CD14-positive monocyte (primary cell): ENCODE measurements around the gene LDLRAD4. TPM values are rescaled to one million over a fixed set of nuclear protein-coding genes. Genes with fewer than 3 reads are reported as not detected.

Experiments
- DNase-seq, 3 donors: peaks; one replicate each; pipeline ENCODE4 v3.0.0-alpha.2; 2011 to 2022
- H2AFZ ChIP-seq: 2 replicates; pipeline ENCODE4 v1.6.0; 2012; ENCODE audit warnings: mild to moderate bottlenecking, low read depth, low read length, inconsistent platforms; ENCODE audit not compliant: insufficient read depth, poor library complexity, severe bottlenecking
- H3K27ac ChIP-seq, 2 donors: 1 replicate in 1 of 2; 2 replicates in 1 of 2; pipeline ENCODE4 v1.5.1; 2012 to 2013; ENCODE audit warnings: low read length in 2 of 2, control low read depth in 1 of 2, inconsistent platforms in 1 of 2, low read depth in 1 of 2, mild to moderate bottlenecking in 1 of 2
- H3K27me3 ChIP-seq, 2 donors: one replicate each; pipeline versions ENCODE4 v1.6.0 to v1.6.1; 2011 to 2013; ENCODE audit warnings: low read length in 2 of 2; ENCODE audit not compliant: control insufficient read depth in 2 of 2, insufficient read depth in 2 of 2
- H3K36me3 ChIP-seq, 2 donors: replicated peaks in 1 of 2; 1 replicate in 1 of 2; 2 replicates in 1 of 2; pipeline versions ENCODE4 v1.5.1 to v1.6.1; 2012 to 2013; ENCODE audit warnings: low read length in 2 of 2, control low read depth in 1 of 2, inconsistent platforms in 1 of 2, mild to moderate bottlenecking in 1 of 2; ENCODE audit not compliant: insufficient read depth in 2 of 2, control insufficient read depth in 1 of 2
- H3K4me1 ChIP-seq, 2 donors: 1 replicate in 1 of 2; 2 replicates in 1 of 2; pipeline versions ENCODE4 v1.5.1 to v1.6.1; 2012 to 2013; ENCODE audit warnings: low read length in 2 of 2, control low read depth in 1 of 2, inconsistent platforms in 1 of 2, mild to moderate bottlenecking in 1 of 2, moderate library complexity in 1 of 2; ENCODE audit not compliant: insufficient read depth in 2 of 2, control insufficient read depth in 1 of 2
- H3K4me2 ChIP-seq: replicated peaks from 2 replicates; pipeline ENCODE3; 2012; ENCODE audit warnings: low read length, moderate library complexity, mild to moderate bottlenecking; ENCODE audit not compliant: poor library complexity, severe bottlenecking; ENCODE audit errors: extremely low read depth
- H3K4me3 ChIP-seq, 3 experiments: fragments of 200-600 bp in 1 of 3; sonication (generic) in 1 of 3; replicated peaks in 1 of 3; 1 replicate in 2 of 3; 2 replicates in 1 of 3; pipeline ENCODE4 v1.5.1; 2011 to 2013; ENCODE audit warnings: low read length in 3 of 3, mild to moderate bottlenecking in 3 of 3, control low read depth in 2 of 3, low read depth in 2 of 3, inconsistent platforms in 1 of 3, moderate library complexity in 1 of 3
- H3K79me2 ChIP-seq: 2 replicates; pipeline ENCODE4 v1.6.0; 2012; ENCODE audit warnings: mild to moderate bottlenecking, control low read depth, inconsistent platforms, low read length, moderate library complexity; ENCODE audit not compliant: insufficient read depth
- H3K9ac ChIP-seq: 2 replicates; pipeline ENCODE4 v1.6.0; 2017; ENCODE audit warnings: low read length, mild to moderate bottlenecking; ENCODE audit not compliant: insufficient read depth, poor library complexity, severe bottlenecking
- H3K9me3 ChIP-seq, 2 donors: replicated peaks in 1 of 2; 1 replicate in 1 of 2; 2 replicates in 1 of 2; pipeline versions ENCODE4 v1.5.1 to v1.6.1; 2012 to 2013; ENCODE audit warnings: low read length in 2 of 2, control low read depth in 1 of 2; ENCODE audit not compliant: control insufficient read depth in 1 of 2, insufficient read depth in 1 of 2
- H4K20me1 ChIP-seq: 2 replicates; pipeline ENCODE4 v1.6.0; 2012; ENCODE audit warnings: mild to moderate bottlenecking, low read length, control low read depth, moderate library complexity; ENCODE audit not compliant: insufficient read depth
- H3K27ac Mint-ChIP-seq, 7 donors: one replicate each; pipeline ENCODE4 v1.8.0; 2020; ENCODE audit warnings: mild to moderate bottlenecking in 7 of 7, mixed read lengths in 7 of 7, moderate library complexity in 6 of 7, inconsistent platforms in 2 of 7
- H3K27me3 Mint-ChIP-seq, 3 donors: one replicate each; pipeline ENCODE4 v1.8.0; 2021 to 2022; ENCODE audit warnings: low read depth in 3 of 3, mild to moderate bottlenecking in 3 of 3, mixed read lengths in 3 of 3, moderate library complexity in 3 of 3, inconsistent platforms in 1 of 3
- H3K36me3 Mint-ChIP-seq, 2 donors: one replicate each; pipeline ENCODE4 v1.8.0; 2020; ENCODE audit warnings: mixed read lengths in 2 of 2, inconsistent platforms in 1 of 2, mild to moderate bottlenecking in 1 of 2
- H3K4me1 Mint-ChIP-seq: one replicate; pipeline ENCODE4 v1.8.0; 2020; ENCODE audit warnings: mild to moderate bottlenecking, mixed read lengths
- H3K4me3 Mint-ChIP-seq, 2 donors: one replicate each; pipeline ENCODE4 v1.8.0; 2020; ENCODE audit warnings: mild to moderate bottlenecking in 2 of 2, mixed read lengths in 2 of 2, moderate library complexity in 1 of 2
- H3K9me3 Mint-ChIP-seq, 7 donors: one replicate each; pipeline ENCODE4 v1.8.0; 2020 to 2022; ENCODE audit warnings: mixed read lengths in 7 of 7, mild to moderate bottlenecking in 6 of 7, moderate library complexity in 6 of 7, inconsistent platforms in 2 of 7
- WGBS: methylation state at CpG from one replicate; pipeline ENCODE4 v1.1.5; 2013; ENCODE audit warnings: missing lambda C conversion rate; ENCODE audit not compliant: insufficient coverage; 5-methylcytosine and 5-hydroxymethylcytosine counted together
- intact Hi-C, 2 donors: fragments of 100-400 bp; cut with micrococcal nuclease; formaldehyde crosslinking; loops; one replicate each; pipeline versions ENCODE4 v1.15.0 to v1.15.1; 2023
- polyA plus RNA-seq, 3 donors: library from polyadenylated mRNA; depleted of rRNA in 1 of 3; unstranded in 2 of 3; stranded (reverse) in 1 of 3; fragments of 300-500 nt in 2 of 3; fragments of >200 nt in 1 of 3; fragmentation: Illumina TruSeq in 2 of 3; gene quantifications; 1 replicate in 2 of 3; 2 replicates in 1 of 3; pipeline ENCODE4 v1.2.3, GENCODE V29; 2012 to 2021
- TF ChIP-seq, protein P1 (sequence below): fragments of 200-600 bp; IDR thresholded peaks from one replicate; pipeline ENCODE4 v1.8.0; 2022; ENCODE audit warnings: antibody characterized with exemption, mild to moderate bottlenecking

LDLRAD4 gene
- polyA plus RNA-seq, 3 donors = 13.5 to 15.4 (median 13.8) TPM

DNA sequence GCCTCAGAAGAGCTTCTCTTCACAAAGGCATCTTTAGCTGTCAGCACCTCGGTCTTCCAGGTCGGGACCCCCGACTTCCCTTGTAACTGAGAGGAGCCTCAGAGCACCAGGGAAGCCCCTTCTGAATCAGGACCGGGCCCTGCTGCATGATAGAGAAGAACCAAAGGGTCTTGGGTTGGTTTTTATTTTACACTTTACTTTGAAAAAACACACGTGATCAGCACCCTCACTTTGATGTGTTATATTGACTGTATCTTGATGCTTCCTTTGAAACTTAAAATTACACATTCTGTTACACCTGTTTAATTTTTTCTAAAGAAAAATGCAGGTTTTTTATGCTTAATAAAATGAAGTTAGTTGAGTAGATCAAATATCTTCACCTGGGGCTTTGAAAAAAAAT, 305.5 kb downstream of the LDLRAD4 start:
- intact Hi-C loops = no loop called here
- Mint-ChIP-seq H3K27me3 (peaks cover 0 to 2% (median 0%) of the 10 kb centered on the region in 3 donors), H3K4me1 (peaks cover 11% of the 10 kb centered on the region), H3K36me3 (peaks cover 30 to 39% of the 10 kb centered on the region in 2 donors), H3K4me3 (no peak overlapping the region), H3K9me3 (peaks cover 0 to 2% (median 0%) of the 10 kb centered on the region in 7 donors), H3K27ac (no peak overlapping the region)
- H3K4me2 ChIP-seq = no peak overlapping the region
- no CpG with 5 or more reads among the region's 5 CpGs for WGBS
- TF ChIP-seq, protein P1, sequence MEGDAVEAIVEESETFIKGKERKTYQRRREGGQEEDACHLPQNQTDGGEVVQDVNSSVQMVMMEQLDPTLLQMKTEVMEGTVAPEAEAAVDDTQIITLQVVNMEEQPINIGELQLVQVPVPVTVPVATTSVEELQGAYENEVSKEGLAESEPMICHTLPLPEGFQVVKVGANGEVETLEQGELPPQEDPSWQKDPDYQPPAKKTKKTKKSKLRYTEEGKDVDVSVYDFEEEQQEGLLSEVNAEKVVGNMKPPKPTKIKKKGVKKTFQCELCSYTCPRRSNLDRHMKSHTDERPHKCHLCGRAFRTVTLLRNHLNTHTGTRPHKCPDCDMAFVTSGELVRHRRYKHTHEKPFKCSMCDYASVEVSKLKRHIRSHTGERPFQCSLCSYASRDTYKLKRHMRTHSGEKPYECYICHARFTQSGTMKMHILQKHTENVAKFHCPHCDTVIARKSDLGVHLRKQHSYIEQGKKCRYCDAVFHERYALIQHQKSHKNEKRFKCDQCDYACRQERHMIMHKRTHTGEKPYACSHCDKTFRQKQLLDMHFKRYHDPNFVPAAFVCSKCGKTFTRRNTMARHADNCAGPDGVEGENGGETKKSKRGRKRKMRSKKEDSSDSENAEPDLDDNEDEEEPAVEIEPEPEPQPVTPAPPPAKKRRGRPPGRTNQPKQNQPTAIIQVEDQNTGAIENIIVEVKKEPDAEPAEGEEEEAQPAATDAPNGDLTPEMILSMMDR = no peak
- no peak for DNase-seq
- no peak overlapping the region for H3K4me3 ChIP-seq
- H3K9me3 ChIP-seq = no peaks in the 10 kb centered on the region
- H2AFZ ChIP-seq = no peak overlapping the region
- H3K27me3 ChIP-seq = no peaks in the 10 kb centered on the region
- H3K27ac ChIP-seq = no peak overlapping the region
- peaks cover 58% of the 10 kb centered on the region for H4K20me1 ChIP-seq
- H3K4me1 ChIP-seq = no peaks in the 10 kb centered on the region
- no peak overlapping the region for H3K9ac ChIP-seq
- H3K36me3 ChIP-seq = peaks cover 6 to 9% of the 10 kb centered on the region in 2 donors
- no peaks in the 10 kb centered on the region for H3K79me2 ChIP-seq

DNA sequence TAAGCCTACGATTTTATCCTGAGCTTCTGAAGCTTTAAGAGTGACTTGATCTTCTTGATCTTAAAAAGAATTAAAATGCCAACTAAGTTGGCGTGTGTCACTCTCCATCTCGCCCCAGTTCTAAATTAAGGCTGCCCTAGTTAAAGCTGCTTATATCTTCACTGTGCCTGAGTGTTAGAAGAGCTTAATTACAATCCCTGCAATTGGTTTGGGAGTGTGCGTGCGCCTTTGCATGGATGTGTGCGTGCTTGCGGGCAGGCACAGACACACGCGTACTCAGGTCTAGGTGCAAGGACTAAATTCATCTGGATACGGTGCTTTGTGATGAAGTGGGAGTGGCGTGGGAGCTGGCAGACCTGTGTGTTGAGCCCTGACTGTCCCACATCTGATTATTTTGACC, 306.3 kb downstream of the LDLRAD4 start:
- H3K27ac Mint-ChIP-seq = peak overlapping the region in 1 of 7 donors; percentile 25
- H2AFZ ChIP-seq = no peak overlapping the region
- DNase-seq = no peak
- no peaks in the 10 kb centered on the region for H3K9me3 ChIP-seq
- peaks cover 6 to 9% of the 10 kb centered on the region in 2 donors for H3K36me3 ChIP-seq
- peaks cover 56% of the 10 kb centered on the region for H4K20me1 ChIP-seq
- H3K27me3 ChIP-seq = no peaks in the 10 kb centered on the region
- no peak overlapping the region for H3K4me3 ChIP-seq
- no peak overlapping the region for H3K4me2 ChIP-seq
- peaks cover 14% of the 10 kb centered on the region for H3K4me1 Mint-ChIP-seq
- no peak overlapping the region for H3K9ac ChIP-seq
- no peaks in the 10 kb centered on the region for H3K79me2 ChIP-seq
- peaks cover 0 to 2% (median 0%) of the 10 kb centered on the region in 7 donors for H3K9me3 Mint-ChIP-seq
- peaks cover 30 to 35% of the 10 kb centered on the region in 2 donors for H3K36me3 Mint-ChIP-seq
- WGBS = 85% methylated on average over 8 of the region's 11 CpGs
- intact Hi-C loops = no loop called here
- H3K4me3 Mint-ChIP-seq = no peak overlapping the region
- no peak overlapping the region for H3K27ac ChIP-seq
- H3K27me3 Mint-ChIP-seq = peaks cover 0 to 2% (median 0%) of the 10 kb centered on the region in 3 donors
- TF ChIP-seq, protein P1 = no peak
- H3K4me1 ChIP-seq = peaks cover 0 to under 1% of the 10 kb centered on the region in 2 donors
